Activated CD4-positive, alpha-beta T cell treated with anti-CD3 and anti-CD28 coated beads for 4 hours (primary cell): Measurements from ENCODE around the gene EDEM2.
"Not testable (repeated sequence)": the region's sequence is repeated elsewhere in the genome, so short reads cannot be mapped to it uniquely, and the experiment has no call there.

Experiments used
- DNase-seq, 2 donors: peaks; one replicate each; pipeline ENCODE4 v3.0.0-alpha.2; 2020

Gene EDEM2

DNA sequence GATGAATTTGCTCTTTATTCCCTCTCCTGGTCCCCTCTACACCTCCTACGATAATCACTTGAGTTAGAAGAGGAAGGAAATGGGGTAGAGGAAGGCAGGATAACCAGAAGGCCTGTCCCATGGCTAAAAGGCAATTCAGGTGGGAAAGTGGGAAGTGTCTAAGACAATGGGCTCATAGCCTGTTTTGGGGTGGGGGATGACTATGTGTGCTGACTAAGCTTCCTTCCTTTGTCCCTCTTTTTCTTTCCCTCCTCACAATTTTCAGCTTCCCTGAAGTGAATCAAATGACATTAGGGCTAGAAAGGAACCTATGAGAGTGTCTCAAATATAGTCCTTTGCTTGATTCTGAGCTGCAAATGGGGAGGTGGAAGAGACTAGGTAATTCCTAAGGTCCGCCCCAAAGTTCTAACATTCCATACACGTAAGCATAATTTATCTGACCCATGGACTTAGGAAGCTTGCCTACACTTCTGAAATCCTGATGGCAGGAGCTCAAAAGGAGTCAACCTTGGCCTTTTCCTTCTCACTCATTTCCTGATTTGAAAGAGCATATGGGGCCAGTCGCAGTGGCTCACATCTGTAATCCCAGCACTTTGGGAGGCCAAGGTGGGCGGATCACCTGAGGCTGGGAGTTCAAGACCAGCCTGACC is 24.3 kb downstream of the EDEM2 start:
- DNase-seq: no peak

DNA sequence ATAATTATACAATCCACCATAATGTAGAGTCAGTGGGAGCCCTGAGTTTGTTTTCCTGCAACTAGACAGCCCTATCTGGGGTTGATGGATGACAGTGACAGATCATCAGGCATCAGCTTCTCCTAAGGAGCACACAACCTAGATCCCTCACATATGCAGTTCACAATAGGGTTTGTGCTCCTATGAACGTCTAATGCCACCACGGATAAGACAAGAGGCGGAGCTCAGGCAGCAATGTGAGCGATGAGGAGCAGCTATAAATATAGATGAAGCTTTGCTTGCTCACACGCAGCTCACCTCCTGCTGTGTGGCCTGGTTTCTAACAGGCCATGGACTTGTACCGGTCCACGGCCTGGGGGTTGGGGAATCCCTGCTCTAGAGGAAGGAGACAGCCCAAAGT is 25.9 kb downstream of the EDEM2 start:
- DNase-seq: no peak

DNA sequence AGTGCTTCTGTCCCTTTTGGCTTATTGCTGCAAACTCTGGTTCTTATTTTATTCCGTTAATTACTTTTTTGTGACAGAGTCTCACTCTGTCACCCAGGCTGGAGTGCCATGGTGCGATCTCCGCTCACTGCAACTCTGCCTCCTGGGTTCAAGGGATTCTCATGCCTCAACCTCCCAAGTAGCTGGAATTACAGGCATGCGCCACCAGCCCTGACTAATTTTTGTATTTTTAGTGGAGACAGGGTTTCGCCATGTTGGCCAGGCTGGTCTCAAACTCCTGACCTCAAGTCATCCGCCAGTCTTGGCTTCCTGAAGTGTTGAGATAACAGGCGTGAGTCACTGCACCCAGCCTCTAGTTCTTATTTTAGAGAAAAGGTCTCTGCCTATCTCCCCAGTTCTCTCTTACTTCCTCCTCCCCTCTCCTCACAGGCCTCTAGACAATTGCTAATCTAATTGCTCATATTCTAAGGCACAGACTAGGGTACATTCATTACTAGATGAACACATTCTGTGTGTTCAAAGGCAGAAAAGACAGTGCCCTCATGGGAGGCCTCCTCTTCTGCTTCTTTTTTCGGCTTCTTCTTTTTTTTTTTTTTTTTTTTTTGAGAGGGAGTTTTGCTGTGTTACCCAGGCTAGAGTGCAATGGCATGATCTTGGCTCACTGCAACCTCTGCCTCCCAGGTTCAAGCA is 27.0 kb downstream of the EDEM2 start:
- no peak for DNase-seq

DNA sequence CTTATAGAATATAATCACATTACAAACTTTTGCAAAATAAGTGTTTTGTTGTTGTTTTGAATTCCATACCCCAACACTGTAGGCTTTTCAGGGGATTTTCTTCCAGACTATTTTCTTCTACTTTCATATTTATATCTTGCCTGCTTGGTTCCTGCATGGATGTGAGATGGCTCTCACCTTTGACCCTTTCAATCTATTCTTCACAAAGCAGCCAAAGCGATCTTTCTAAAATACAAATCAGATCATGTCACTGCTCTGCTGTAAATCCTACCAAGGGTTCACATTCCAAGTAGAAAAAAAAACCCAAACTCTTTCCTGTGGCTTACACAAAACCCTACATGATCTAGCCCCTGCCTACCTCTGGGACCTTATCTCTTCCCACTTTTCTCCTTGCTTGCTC is 29.5 kb downstream of the EDEM2 start:
- no peak for DNase-seq

DNA sequence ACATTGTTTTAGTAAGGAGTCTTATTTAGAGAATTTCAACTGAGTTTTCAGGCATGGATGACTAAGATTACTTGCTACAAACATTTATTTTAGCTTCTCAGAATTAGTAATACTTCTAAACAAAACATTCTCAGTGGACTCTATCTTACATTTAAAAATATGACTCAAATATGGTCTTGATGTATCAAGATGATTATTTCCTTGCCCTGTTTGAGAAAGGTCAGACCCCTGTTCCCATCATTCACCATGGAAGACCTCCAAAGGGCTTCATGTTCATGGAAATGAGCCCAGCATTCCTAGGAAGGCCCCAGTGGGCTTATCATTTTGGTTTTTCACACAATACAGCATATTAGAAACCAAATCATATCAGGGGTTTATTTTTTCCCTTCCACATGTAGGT is 29.9 kb downstream of the EDEM2 start:
- no peak for DNase-seq

DNA sequence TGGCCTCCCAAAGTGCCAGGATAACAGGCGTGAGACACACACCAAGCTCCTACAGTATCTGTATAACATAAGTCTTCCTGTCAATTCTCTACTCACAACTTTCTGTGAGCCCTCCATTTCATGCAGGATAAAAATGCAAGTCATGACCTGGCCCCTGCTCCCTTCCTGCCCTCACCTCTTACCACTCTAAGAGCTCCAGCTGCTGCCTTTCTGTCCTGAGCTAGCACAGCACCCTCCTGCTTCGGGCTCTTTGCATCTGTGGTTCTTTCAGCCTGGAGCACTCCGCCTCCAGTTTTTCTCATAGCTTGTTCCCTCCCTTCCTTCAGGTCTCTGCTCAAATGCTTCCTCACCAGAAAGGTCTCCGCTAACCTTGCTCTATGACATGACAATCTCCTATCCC is 30.9 kb downstream of the EDEM2 start:
- no peak for DNase-seq

DNA sequence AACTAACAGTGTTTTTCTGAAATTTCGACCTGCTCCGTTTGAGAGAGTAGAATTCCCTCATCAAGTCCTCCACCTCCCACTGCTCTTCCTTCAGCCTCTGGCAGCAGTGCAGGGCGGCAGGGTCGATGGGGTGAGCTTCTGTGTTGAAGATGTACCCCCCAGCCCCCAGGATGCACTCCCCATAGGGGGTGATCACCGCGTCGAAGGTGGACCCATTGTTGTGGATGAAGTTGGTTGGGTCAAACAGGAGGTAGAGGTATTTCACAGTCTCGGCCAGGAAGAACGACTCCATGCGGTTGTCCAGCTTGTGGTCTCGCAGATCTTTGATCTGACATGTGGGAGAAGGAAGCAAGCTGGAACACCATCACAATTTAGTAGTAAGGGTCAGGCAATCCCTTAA is 31.5 kb downstream of the EDEM2 start:
- DNase-seq: no peak

DNA sequence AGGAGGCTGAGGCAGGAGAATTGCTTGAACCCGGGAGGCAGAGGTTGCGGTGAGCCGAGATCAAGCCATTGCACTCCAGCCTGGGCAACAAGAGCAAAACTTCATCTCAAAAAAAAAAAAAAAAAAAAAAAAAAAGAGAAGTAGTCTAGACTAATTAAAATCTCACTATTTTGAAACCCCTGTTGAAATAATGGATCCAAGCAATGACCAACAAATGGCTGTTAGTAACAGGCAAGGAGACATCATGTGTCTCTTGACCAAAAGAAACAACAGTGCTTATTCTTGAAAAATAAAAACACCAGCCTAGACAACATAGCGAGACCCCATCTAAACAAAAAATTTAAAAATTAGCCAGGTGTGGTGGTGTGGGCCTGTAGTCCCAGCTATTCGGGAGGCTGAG is 34.9 kb downstream of the EDEM2 start:
- DNase-seq: not testable (repeated sequence)

DNA sequence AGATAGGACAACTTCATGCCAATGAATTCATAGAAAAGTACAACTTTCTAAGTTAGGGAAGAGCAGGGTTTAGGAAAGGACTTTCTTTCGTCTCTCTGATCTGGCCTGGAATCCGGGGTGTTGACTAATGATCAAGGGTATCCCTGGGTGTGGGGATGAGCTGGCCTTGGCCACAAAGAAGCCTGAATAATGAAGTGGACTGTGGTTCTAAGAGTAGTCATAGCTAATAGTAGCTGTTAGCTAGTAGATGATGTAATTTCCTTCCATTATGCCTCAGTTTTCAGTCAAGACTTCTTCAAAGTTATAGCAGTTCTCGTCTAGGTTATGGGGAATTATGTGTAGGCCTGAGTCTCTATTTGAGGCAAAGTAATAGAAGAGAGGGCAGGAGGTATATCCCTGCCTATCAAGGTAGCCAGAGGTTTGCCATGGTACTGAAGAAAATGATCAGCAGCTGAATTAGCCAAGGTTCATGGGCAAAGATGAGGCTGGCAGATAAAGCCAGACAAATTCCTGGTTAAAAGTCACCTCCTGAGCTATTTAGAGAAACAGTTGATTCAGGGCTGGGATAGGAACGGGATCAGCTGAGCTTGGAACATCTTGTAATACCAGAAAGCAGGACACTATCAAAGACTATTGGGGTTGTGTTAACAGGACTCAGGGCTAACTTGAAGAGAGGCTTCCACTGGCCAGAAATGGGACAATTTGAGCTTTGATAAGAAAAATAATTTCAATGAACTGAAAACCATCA is 35.8 kb downstream of the EDEM2 start:
- DNase-seq: no peak

DNA sequence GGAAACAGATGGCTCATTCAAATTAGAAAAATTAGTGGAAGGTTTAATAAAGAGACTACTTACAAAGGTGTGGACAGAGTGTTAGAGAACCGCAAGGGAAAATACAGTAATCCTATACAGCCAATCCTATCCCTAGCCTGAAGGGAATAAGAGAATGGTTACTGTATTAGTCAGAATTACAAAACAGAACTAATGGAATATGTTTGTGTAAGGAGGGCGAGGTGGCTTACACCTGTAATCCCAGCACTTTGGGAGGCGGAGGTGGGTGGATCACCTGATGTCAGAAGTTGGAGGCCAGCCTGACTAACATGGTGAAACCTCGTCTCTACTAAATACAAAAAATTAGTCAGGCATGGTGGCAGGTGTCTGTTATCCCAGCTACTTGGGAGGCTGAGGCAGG is 38.2 kb downstream of the EDEM2 start:
- no peak for DNase-seq

DNA sequence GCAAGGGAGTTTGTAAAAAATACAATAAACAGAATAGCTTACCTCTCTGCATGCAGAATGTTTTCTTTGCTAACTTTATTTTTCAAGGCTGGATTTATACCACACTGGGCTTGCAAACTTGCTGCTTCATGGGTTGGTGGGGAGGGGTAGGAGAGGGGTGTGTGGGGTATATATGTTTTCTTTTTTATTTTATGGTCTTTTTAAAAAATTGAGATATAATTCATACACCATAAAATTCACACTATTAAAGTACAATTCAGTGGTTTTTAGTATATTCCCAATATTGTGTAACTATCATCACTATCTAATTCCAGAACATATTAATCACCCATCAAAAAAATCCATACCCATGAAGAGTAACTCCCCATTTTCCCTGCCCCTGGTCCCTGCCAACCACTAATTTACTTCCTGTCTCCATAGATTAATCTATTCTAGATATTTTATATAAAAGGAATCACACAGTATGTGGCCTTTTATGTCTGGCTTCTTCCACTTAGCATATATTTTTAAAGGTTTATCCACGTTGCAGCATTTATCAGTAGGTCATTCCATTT is 40.2 kb downstream of the EDEM2 start:
- DNase-seq: no peak

DNA sequence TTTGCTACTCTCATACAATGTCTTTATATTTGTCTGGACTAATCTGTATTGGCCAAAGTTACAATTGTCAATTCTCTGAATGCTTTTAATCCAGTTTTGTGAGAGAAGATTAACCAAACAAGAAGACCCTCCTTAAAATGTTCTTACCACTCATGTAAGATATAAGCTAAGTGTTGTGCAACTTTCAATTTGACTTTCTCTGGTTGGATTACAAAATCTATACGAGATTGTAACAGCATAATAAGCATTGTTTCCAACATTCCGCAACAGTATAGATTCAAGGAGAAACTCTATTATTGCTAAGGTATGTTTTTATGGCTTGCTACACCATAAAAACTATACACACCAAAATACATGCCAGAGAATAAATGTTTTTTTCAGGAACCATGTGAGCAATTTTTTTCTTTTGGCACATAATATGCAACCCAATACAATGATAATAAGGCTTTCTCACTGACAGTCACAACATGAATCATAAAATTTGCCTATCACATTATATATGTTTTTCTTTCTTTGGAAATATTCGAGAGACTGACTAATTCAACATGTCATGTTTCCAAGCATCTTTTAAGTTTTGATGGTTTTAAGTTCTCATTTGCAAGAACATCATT is 42.3 kb downstream of the EDEM2 start:
- no peak for DNase-seq

DNA sequence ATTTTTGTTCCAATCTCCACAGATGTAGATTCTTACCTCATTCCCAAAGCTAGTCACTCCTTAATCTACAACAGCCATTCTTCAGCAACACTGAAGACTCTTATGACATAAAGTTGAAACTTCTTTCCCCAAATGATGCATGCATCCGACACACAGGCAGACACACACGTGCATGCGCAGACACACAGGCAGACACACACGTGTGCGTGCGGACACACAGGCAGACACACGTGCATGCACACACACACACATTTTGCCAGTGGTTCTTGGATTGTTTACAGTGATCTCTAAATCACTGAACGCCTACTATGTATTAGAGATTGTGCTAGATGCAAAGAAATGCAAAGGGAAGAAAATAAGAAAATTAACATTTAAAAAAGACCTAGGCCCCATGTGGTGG is 45.5 kb downstream of the EDEM2 start:
- DNase-seq: no peak

DNA sequence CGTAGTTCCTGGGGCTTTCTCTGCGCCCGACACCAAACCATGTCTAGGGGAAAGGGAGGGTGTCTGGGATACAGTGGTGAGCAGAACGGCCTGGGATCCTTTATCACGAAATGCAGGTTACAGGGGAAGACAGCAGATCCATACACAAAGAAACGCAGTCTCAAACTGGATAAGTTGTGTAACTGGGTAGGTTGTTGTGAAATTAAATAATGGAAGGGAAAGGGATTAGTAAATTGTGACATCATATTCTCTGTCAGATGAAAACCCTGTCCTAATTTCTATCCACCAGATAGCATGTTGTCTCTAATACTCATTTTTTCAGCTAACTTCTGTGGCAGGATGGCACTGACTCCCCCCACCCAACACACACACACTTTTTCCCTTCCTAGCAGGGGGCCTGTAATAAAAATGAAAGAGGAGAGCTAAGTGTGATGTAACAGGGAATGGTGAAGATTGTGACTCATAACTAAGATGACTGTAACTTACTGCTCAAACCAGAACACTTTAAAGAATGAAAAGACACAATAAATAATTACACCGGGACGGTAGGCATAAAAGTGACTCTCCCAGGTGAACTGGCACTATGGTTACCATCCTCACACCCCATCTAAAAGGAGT is 53.8 kb downstream of the EDEM2 start:
- peak; percentile 47 to 49 for DNase-seq

DNA sequence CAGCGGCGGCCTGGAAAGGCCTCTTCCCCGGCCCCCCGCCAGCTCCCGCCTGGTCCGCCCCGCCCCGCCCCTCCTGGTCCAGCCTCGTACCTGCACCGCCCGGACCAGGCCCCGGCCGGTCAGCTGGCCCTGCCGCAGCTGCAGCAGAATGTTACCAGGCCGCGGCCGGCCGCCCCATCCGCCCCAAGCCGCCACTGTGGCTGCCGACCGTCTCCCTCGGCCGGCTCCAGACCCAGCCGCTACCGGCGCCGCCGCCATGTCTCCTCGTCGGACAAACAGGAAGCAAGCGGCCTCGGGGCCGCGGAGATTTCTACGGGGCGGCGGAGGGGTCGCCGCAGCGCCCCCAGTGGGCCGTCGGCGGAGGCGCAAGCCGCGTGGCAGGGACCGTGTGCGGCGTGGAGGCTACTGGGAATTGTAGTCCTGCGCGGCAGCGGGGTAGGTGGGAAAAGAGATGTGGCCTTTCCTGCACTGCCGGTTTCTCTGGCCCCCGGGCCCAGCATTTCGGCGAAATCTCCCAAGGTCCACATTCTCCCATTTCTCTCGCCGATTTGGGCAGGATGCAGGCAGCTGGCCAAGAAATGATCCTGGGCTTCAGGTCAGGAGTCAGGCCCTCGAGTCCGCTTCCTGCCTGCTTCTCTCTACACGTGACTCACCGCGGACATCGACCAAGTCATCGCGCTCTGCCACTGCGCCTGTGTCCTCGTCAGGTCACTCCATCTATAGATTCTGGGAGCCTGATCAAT is 54.4 kb downstream of the EDEM2 start, which contains the start of gene TRPC4AP:
Gene TRPC4AP (minus strand): TSS at position 284 of the 743 bp plus-strand sequence. CDS start 26 bp downstream, at position 258.
- peak; percentile 85 for DNase-seq

DNA sequence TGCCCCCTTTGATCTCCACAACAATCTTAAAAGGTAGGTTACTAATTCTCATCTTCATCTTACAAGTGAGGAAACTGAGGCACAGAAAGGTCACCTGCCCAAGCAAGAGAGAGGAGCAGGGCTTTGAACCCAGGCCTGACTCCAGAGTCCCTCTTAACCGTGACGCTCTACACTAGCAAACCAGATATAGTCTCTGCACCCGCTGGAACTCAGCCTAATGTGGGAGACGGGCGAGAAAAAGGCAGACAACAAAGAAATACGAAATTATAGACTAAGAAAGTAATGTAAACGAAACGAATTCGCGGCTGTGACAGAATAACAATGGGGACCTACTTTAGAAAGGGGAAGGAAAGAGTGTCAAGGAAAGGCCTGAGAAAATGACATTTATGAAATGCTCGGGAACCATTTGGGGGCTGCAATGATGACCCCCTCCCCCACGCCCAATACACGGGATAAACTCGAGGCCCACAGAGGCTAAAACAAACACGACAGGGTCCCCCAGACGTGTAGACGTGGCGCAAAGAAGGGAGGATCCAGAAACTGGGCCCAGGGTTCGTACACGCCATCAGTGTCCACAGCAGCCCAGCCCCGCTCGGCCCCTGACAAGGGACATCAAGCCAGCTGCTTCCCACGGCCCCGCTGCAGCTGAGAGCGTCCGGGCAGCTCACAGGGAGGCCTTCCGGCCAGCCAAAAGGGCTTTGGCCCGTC is 55.2 kb downstream of the EDEM2 start:
- DNase-seq: no peak

DNA sequence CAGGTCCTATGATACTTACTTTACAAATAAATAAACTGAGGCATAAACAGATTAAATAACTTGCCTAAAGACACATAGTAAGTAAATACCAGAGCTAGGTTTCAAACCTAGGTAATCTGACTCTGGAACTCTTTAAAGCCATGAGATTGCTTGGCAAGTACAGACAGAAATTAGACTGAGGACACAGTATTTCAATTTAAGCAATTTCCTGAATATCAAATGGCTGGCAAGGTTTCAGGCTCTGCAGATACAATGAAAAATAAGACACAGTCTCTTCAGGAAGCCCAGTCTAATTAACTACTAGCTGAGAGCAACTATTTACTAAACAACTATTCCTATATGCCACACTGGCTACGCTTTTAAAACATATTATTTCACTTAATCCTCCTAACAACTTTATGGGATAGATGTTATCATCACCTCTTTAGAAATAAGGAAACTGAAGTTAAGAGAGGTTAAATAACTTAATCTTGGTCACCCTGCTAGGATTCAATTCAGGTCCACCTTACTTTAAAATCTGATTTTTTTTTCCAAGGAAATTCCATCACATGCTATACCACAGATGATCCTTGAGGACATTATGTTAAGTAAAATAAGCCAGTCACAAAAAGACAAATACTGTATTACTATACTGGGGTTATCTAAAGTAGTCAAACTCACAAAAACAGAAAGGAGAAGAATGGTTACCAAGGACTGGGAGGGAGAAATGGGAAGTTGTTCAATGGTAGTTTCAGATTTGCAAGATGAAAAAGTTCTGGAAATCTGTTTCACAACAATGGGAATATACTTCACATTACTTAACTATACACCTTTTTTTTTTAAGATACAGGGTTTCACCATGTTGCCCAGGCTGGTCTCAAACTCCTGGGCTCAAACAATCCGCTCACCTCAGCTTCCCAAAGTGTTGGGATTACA is 58.6 kb downstream of the EDEM2 start:
- no peak for DNase-seq

DNA sequence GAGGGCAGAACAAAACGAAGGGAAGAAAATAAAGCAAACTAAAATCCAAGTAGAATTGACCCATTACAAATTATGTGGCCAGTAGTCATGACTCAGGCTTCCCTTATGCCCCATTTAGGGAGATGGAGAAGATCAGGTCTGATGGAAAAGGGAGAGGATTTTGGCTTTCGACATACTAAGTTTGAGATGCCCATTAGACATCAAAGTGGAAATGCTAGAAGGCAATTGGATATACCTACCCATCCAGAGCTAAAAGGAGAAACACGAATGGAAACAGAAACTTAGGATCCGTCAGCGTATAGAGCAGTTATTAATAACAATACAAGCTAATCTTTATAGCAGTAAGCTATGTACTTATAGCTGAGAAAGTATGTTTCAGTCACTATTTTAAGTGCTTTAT is 59.3 kb downstream of the EDEM2 start:
- no peak for DNase-seq

DNA sequence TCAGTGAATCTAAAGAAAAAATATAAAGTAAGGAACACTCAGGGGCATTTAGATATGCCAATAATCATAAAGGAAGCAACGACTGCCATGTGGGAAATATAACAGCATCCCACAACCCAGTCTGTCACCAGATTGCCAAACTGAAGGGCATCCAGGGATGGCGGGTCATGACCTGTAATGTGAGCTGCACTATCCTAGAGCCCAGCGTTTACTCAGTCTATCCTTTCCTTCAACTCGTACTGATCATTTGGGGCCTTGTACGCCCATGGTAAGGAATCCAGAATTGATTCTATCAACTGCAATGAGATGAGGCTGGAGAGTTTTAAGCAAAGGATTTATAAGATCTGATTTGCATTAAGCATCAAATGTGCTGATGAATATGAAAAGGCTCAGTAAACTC is 59.8 kb downstream of the EDEM2 start:
- no peak for DNase-seq
